Keratinocyte (primary cell): ENCODE results near the gene SIGLEC1.

Experiments used
- EZH2 ChIP-seq: IDR thresholded peaks from one replicate; pipeline ENCODE4 v1.6.1; 2012; ENCODE audit warnings: inconsistent platforms, mild to moderate bottlenecking, low read length, moderate library complexity
- TF ChIP-seq, protein P1 (sequence below), 3 experiments: IDR thresholded peaks in 1 of 3; conservative IDR thresholded peaks in 1 of 3; optimal IDR thresholded peaks in 1 of 3; 2 replicates in 2 of 3; 3 replicates in 1 of 3; pipeline versions ENCODE3 to v1.5.1; 2011; ENCODE audit warnings: low read length in 3 of 3, mild to moderate bottlenecking in 3 of 3, moderate library complexity in 2 of 3, control low read depth in 1 of 3, inconsistent platforms in 1 of 3; ENCODE audit not compliant: insufficient read depth in 2 of 3; ENCODE audit errors: extremely low read depth in 1 of 3

DNA sequence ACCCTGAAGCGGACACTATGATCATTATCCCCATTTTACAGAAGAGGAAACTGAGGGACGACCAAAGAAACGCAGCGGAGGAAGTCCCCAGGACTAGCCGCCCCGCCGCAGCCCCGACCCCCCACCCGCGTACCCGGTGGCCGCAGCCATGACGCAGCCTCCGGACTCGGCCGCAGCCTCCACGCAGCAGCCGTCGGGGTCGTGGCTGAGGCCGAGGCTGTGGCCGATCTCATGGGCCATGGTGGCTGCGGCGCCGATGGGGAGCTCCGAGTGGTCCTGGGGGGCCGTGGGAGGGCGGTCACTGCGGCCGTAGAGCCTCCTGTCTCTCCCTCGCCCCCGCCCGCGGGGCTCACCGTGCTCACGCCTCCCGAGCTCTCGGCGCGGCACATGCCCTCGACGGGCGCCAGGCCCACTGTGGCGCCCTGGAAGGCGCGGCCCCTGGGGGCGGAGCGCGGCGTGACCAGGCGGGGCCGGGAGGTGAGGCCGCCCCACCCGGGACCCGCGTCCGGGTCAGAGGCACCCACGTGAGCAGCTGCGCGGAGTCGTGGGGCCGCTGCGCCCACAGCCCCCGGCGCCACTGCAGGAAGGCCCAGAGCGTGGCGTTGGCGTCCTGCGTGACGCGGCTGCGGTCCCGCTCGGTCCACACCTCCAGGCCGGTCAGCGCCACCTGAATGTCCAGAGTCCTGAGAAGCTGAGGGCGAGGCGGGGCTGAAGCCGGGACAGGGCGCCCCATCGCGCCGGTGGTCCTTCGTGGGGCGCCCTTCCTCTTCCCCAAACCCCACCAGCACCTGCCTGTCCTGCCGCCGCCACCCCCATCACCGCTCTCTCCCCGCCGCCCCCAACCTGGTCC, 39.0 kb downstream of the SIGLEC1 start:
- TF ChIP-seq, protein P1, sequence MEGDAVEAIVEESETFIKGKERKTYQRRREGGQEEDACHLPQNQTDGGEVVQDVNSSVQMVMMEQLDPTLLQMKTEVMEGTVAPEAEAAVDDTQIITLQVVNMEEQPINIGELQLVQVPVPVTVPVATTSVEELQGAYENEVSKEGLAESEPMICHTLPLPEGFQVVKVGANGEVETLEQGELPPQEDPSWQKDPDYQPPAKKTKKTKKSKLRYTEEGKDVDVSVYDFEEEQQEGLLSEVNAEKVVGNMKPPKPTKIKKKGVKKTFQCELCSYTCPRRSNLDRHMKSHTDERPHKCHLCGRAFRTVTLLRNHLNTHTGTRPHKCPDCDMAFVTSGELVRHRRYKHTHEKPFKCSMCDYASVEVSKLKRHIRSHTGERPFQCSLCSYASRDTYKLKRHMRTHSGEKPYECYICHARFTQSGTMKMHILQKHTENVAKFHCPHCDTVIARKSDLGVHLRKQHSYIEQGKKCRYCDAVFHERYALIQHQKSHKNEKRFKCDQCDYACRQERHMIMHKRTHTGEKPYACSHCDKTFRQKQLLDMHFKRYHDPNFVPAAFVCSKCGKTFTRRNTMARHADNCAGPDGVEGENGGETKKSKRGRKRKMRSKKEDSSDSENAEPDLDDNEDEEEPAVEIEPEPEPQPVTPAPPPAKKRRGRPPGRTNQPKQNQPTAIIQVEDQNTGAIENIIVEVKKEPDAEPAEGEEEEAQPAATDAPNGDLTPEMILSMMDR (optimal IDR thresholded peaks at IDR 0.05 in 1 of 3, IDR thresholded peaks at IDR 0.05 in 1 of 3, conservative IDR thresholded peaks at IDR 0.05 in 1 of 3; ENCODE audit: extremely low read depth in 1 of 3, insufficient read depth in 2 of 3, low read length in 3 of 3) = no peak
- TF ChIP-seq EZH2 = no peak
